Mammary epithelial cell (primary cell): ENCODE results near the gene SEC14L2.

Source experiments
- CTCF ChIP-seq, 2 donors: IDR thresholded peaks in 1 of 2; conservative IDR thresholded peaks in 1 of 2; 2 replicates each; pipeline ENCODE4 v1.5.1; 2011 to 2012; ENCODE audit warnings: inconsistent platforms in 2 of 2, low read length in 2 of 2, mild to moderate bottlenecking in 2 of 2, control low read depth in 1 of 2, low read depth in 1 of 2; ENCODE audit not compliant: insufficient read depth in 1 of 2; ENCODE audit errors: extremely low read depth in 1 of 2
- EZH2 ChIP-seq: IDR thresholded peaks from 2 replicates; pipeline ENCODE4 v1.6.1; 2012; ENCODE audit warnings: low read length, inconsistent platforms, borderline replicate concordance

- TF ChIP-seq CTCF (conservative IDR thresholded peaks at IDR 0.05 in 1 of 2, IDR thresholded peaks at IDR 0.05 in 1 of 2; ENCODE audit: extremely low read depth in 1 of 2, insufficient read depth in 1 of 2, low read depth in 1 of 2, low read length in 2 of 2) = no peak
- TF ChIP-seq EZH2 = no peak
These were observed 38.3 kb upstream of the SEC14L2 start for GRCh38 chr22:30358541-30358940.
